GM21717 (cell line): ENCODE data around the gene TMEM35B.
"Not testable (repeated sequence)": the region's sequence is repeated elsewhere in the genome, so short reads cannot be mapped to it uniquely, and the experiment has no call there.

ENCODE experiments used
- ATAC-seq: cut with Tn5 transposase; IDR thresholded peaks from one replicate; pipeline ENCODE4 v1.9.1; 2021; ENCODE audit warnings: mild to moderate bottlenecking, moderate library complexity; ENCODE audit not compliant: unreplicated experiment

TMEM35B gene

GRCh38 chr1:34976384-34977209 lies 8.6 kb downstream of the TMEM35B start:
- ATAC-seq: no peak

- ATAC-seq: no peak
Measured at GRCh38 chr1:34975771-34976170, 9.4 kb downstream of the TMEM35B start.

GRCh38 chr1:34975338-34975737 lies 9.8 kb downstream of the TMEM35B start:
- no peak for ATAC-seq

GRCh38 chr1:34974626-34975025 lies 10.5 kb downstream of the TMEM35B start:
- no peak for ATAC-seq

GRCh38 chr1:34973326-34973725 lies 11.8 kb downstream of the TMEM35B start:
- no peak for ATAC-seq

GRCh38 chr1:34970829-34971228 lies 14.3 kb downstream of the TMEM35B start:
- no peak for ATAC-seq

GRCh38 chr1:34970220-34970735 lies 14.9 kb downstream of the TMEM35B start:
- no peak for ATAC-seq

- not testable (repeated sequence) for ATAC-seq
Measured at GRCh38 chr1:34968297-34968696, 16.9 kb downstream of the TMEM35B start.

- not testable (repeated sequence) for ATAC-seq
Measured at GRCh38 chr1:34967672-34968071, 17.5 kb downstream of the TMEM35B start.

GRCh38 chr1:34965597-34965996 lies 19.6 kb downstream of the TMEM35B start:
- no peak for ATAC-seq

- no peak for ATAC-seq
Measured at GRCh38 chr1:34950428-34950827, 34.7 kb downstream of the TMEM35B start.

GRCh38 chr1:34948739-34949138 lies 36.4 kb downstream of the TMEM35B start:
- ATAC-seq: not testable (repeated sequence)

- ATAC-seq: not testable (repeated sequence)
Measured at GRCh38 chr1:34947641-34948314, 37.4 kb downstream of the TMEM35B start.

GRCh38 chr1:34946211-34946610 lies 38.9 kb downstream of the TMEM35B start:
- ATAC-seq: no peak

GRCh38 chr1:34941798-34942197 lies 43.3 kb downstream of the TMEM35B start:
- not testable (repeated sequence) for ATAC-seq
